ENCODE results near the gene IFNL4. TPM values are rescaled to one million over a fixed set of nuclear protein-coding genes. Genes with fewer than 3 reads are reported as not detected.
A peak's percentile ranks its signal among the peaks of the same experiment; 100 is the strongest.

Gene IFNL4
- not detected for total RNA-seq

DNA sequence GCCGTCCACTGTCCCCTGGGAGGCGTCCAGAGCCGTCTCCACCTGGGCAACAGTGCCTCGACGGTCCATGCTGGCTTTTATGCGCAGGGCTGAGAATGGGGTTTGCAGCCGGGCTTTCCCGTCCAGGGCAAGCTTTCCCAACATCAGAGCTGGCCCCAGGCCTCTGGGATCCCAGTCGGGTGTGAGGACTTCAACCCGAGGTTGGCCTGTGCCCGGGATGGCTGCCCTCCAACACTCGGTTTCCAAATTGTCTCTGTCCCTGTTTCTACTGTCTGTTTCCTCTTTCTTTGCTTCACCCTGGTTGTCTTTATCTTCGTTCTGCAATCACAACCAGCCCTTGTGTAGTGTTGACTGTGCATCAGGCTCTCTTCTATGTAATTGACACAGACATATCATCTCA is at the start of gene IFNL4:
Gene IFNL4 (minus strand): TSS at position 51 of the 400 bp plus-strand sequence.
- peak within 1 kb of the TSS in 1 of 2 donors; percentile 27 for H3K4me3 ChIP-seq
- peaks cover 4 to 14% of the 10 kb centered on the region in 2 donors for H3K27me3 ChIP-seq

DNA sequence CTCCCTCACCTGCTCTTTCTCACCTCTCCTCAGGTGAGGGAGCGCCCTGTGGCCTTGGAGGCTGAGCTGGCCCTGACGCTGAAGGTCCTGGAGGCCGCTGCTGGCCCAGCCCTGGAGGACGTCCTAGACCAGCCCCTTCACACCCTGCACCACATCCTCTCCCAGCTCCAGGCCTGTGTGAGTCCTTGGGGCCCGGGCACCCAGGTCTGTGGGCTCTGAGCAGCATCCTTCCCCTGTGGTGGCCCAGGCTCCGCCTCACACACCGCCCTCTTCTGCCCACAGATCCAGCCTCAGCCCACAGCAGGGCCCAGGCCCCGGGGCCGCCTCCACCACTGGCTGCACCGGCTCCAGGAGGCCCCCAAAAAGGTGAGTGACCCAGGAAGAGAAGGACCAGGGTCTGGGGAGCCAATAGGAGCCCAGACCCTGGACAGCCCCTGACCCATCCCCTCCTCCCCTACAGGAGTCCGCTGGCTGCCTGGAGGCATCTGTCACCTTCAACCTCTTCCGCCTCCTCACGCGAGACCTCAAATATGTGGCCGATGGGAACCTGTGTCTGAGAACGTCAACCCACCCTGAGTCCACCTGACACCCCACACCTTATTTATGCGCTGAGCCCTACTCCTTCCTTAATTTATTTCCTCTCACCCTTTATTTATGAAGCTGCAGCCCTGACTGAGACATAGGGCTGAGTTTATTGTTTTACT is 49.4 kb upstream of the IFNL4 start:
- no peaks in the 10 kb centered on the region for H3K36me3 ChIP-seq
- no peaks in the 10 kb centered on the region for H3K4me1 ChIP-seq
- H3K27ac ChIP-seq = no peak overlapping the region
- no peaks in the 10 kb centered on the region for H3K27me3 ChIP-seq
- no peak for DNase-seq (ENCODE audit: low spot score)
- no peaks in the 10 kb centered on the region for H3K9me3 ChIP-seq
- TF ChIP-seq, protein P1, sequence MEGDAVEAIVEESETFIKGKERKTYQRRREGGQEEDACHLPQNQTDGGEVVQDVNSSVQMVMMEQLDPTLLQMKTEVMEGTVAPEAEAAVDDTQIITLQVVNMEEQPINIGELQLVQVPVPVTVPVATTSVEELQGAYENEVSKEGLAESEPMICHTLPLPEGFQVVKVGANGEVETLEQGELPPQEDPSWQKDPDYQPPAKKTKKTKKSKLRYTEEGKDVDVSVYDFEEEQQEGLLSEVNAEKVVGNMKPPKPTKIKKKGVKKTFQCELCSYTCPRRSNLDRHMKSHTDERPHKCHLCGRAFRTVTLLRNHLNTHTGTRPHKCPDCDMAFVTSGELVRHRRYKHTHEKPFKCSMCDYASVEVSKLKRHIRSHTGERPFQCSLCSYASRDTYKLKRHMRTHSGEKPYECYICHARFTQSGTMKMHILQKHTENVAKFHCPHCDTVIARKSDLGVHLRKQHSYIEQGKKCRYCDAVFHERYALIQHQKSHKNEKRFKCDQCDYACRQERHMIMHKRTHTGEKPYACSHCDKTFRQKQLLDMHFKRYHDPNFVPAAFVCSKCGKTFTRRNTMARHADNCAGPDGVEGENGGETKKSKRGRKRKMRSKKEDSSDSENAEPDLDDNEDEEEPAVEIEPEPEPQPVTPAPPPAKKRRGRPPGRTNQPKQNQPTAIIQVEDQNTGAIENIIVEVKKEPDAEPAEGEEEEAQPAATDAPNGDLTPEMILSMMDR (IDR thresholded peaks at IDR 0.05) = no peak
- H3K4me3 ChIP-seq = no peak overlapping the region

More for the DNA sequence above, at the start of gene IFNL4:
- Histone ChIP-seq H3K9me3 (no peaks in the 10 kb centered on the region), H3K4me1 (peaks cover 0 to 12% of the 10 kb centered on the region in 2 donors), H3K36me3 (no peaks in the 10 kb centered on the region), H3K27ac (no peak within 1 kb of the TSS)
- TF ChIP-seq, protein P1 (IDR thresholded peaks at IDR 0.05) = no peak
- DNase-seq (ENCODE audit: low spot score) = no peak

DNA sequence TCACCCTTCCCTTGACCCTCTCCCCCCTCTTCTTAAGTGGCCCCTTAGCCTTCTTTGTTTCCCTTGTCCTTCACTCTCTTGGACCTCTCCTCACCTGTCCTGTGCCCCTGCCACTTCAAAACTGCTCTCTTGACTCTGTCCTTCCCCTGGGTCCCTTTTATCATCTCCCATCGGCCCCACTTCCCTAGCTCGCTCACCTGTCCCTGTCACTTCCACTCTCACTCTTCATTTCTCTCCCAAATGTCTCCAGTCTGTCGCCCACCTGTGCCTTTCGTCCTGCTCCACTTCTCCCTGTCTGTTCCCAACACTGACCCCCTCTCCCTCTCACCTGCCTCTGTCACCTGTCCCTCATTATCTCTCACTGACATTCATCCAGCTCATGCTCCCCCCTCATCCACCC is 48.2 kb upstream of the IFNL4 start:
- Histone ChIP-seq H3K27ac (no peak overlapping the region), H3K4me3 (no peak overlapping the region), H3K9me3 (no peaks in the 10 kb centered on the region), H3K36me3 (no peaks in the 10 kb centered on the region), H3K4me1 (no peaks in the 10 kb centered on the region), H3K27me3 (no peaks in the 10 kb centered on the region)
- TF ChIP-seq, protein P1 (IDR thresholded peaks at IDR 0.05) = no peak
- DNase-seq (ENCODE audit: low spot score) = no peak

DNA sequence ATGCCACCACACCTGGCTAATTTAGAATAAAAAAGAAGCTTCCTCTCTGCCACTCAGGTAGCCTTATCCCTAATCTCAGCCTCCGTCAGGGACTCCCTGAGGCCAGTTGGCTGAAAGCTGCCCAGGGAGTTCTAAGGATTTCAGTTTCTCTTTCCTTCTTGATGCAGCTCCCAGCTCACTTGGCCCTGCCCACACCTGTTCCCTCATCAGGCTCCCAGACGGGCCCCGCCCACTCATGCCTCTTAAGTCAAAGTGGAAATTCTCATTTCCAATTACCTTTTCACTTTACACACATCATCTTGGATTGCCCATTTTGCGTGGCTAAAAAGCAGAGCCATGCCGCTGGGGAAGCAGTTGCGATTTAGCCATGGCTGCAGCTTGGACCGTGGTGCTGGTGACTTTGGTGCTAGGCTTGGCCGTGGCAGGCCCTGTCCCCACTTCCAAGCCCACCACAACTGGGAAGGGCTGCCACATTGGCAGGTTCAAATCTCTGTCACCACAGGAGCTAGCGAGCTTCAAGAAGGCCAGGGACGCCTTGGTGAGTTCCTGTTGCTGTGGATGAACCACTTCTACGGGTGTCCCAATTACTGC is 47.5 kb upstream of the IFNL4 start, which contains the start of gene IFNL1:
Gene IFNL1 (plus strand): TSS at position 353 of the 591 bp plus-strand sequence. CDS start 15 bp downstream, at position 368.
- no peaks in the 10 kb centered on the region for H3K4me1 ChIP-seq
- H3K27ac ChIP-seq = no peak within 1 kb of the TSS
- TF ChIP-seq, protein P1 (IDR thresholded peaks at IDR 0.05) = no peak
- no peaks in the 10 kb centered on the region for H3K27me3 ChIP-seq
- no peaks in the 10 kb centered on the region for H3K36me3 ChIP-seq
- H3K9me3 ChIP-seq = no peaks in the 10 kb centered on the region
- DNase-seq (ENCODE audit: low spot score) = no peak
- H3K4me3 ChIP-seq = no peak within 1 kb of the TSS

DNA sequence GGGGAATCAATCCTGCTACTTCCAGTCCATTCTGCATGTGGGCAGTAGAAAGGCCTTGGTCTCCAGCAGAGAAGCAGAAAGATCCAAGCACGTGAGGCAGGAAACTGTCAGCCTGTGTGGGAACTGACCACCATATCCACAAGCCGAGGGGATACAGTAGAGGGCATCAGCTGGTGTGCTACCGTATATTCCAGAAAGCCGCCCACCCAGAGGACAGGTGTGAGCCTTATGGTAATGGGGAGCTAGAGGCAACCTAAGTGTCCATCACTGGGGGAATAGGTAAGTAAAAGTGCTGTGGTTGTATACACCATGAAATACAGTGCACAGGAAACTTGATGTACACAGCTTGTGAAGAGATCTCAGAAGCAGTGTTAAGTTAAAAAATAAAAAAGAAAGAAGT is 44.7 kb upstream of the IFNL4 start:
- no peak overlapping the region for H3K4me3 ChIP-seq
- H3K36me3 ChIP-seq = no peaks in the 10 kb centered on the region
- H3K9me3 ChIP-seq = peaks cover 0 to 7% of the 10 kb centered on the region in 2 donors
- no peaks in the 10 kb centered on the region for H3K4me1 ChIP-seq
- H3K27ac ChIP-seq = no peak overlapping the region
- TF ChIP-seq, protein P1 (IDR thresholded peaks at IDR 0.05) = no peak
- no peak for DNase-seq (ENCODE audit: low spot score)
- H3K27me3 ChIP-seq = no peaks in the 10 kb centered on the region
